Measurements from ENCODE around the gene IDE.

Gene IDE

GRCh38 chr10:92517034-92517655, 56.7 kb downstream of the IDE start:
- TF ChIP-seq REST (IDR thresholded peaks at IDR 0.05; ENCODE audit: insufficient read depth in 1 of 2, low read depth in 2 of 2, low read length in 2 of 2) (no peak), TAF1 (IDR thresholded peaks at IDR 0.05; ENCODE audit: borderline replicate concordance, insufficient read depth, low read length) (no peak), FOXP2 (optimal IDR thresholded peaks at IDR 0.05; ENCODE audit: borderline replicate concordance, extremely low read depth, extremely low read length, insufficient read depth) (no peak), POLR2AphosphoS5 (IDR thresholded peaks at IDR 0.05; ENCODE audit: low read depth, low read length) (no peak), SIN3A (IDR thresholded peaks at IDR 0.05; ENCODE audit: borderline replicate concordance, insufficient read depth, low read length) (no peak)

GRCh38 chr10:92508866-92509265, 65.0 kb downstream of the IDE start:
- no peak for TF ChIP-seq POLR2AphosphoS5 (IDR thresholded peaks at IDR 0.05; ENCODE audit: low read depth, low read length)
- no peak for TF ChIP-seq REST (IDR thresholded peaks at IDR 0.05; ENCODE audit: insufficient read depth in 1 of 2, low read depth in 2 of 2, low read length in 2 of 2)
- TF ChIP-seq FOXP2 (optimal IDR thresholded peaks at IDR 0.05; ENCODE audit: borderline replicate concordance, extremely low read depth, extremely low read length, insufficient read depth), result no peak
- TF ChIP-seq SIN3A (IDR thresholded peaks at IDR 0.05; ENCODE audit: borderline replicate concordance, insufficient read depth, low read length), result no peak
- TF ChIP-seq TAF1 (IDR thresholded peaks at IDR 0.05; ENCODE audit: borderline replicate concordance, insufficient read depth, low read length), result no peak

GRCh38 chr10:92506336-92506735, 67.6 kb downstream of the IDE start:
- TF ChIP-seq SIN3A (IDR thresholded peaks at IDR 0.05; ENCODE audit: borderline replicate concordance, insufficient read depth, low read length) (no peak), TAF1 (IDR thresholded peaks at IDR 0.05; ENCODE audit: borderline replicate concordance, insufficient read depth, low read length) (no peak), REST (IDR thresholded peaks at IDR 0.05; ENCODE audit: insufficient read depth in 1 of 2, low read depth in 2 of 2, low read length in 2 of 2) (no peak), FOXP2 (optimal IDR thresholded peaks at IDR 0.05; ENCODE audit: borderline replicate concordance, extremely low read depth, extremely low read length, insufficient read depth) (no peak), POLR2AphosphoS5 (IDR thresholded peaks at IDR 0.05; ENCODE audit: low read depth, low read length) (no peak)

- TF ChIP-seq POLR2AphosphoS5 (IDR thresholded peaks at IDR 0.05; ENCODE audit: low read depth, low read length) (no peak), SIN3A (IDR thresholded peaks at IDR 0.05; ENCODE audit: borderline replicate concordance, insufficient read depth, low read length) (no peak), TAF1 (IDR thresholded peaks at IDR 0.05; ENCODE audit: borderline replicate concordance, insufficient read depth, low read length) (no peak), REST (IDR thresholded peaks at IDR 0.05; ENCODE audit: insufficient read depth in 1 of 2, low read depth in 2 of 2, low read length in 2 of 2) (no peak), FOXP2 (optimal IDR thresholded peaks at IDR 0.05; ENCODE audit: borderline replicate concordance, extremely low read depth, extremely low read length, insufficient read depth) (no peak)
These were observed 68.8 kb downstream of the IDE start for GRCh38 chr10:92505044-92505443.
